Chondrocyte (in vitro differentiated cells): ENCODE results near the gene VWA3A. TPM values are rescaled to one million over a fixed set of nuclear protein-coding genes. Genes with fewer than 3 reads are reported as not detected.
A peak's percentile ranks its signal among the peaks of the same experiment; 100 is the strongest.

ENCODE experiments used
- DNase-seq: peaks from one replicate; pipeline ENCODE4 v3.0.0; 2021; ENCODE audit warnings: mixed read lengths, low spot score
- H3K27ac Mint-ChIP-seq: one replicate; pipeline ENCODE4 v1.8.0; 2021; ENCODE audit warnings: mild to moderate bottlenecking, moderate library complexity, mixed read lengths; ENCODE audit not compliant: unreplicated experiment
- H3K27me3 Mint-ChIP-seq: 2 replicates; pipeline ENCODE4 v1.8.0; 2021; ENCODE audit warnings: low read depth, mixed read lengths
- H3K36me3 Mint-ChIP-seq: 2 replicates; pipeline ENCODE4 v1.8.0; 2021; ENCODE audit warnings: low read depth, mixed read lengths
- H3K4me1 Mint-ChIP-seq: 2 replicates; pipeline ENCODE4 v1.8.0; 2021; ENCODE audit warnings: low read depth, mild to moderate bottlenecking, mixed read lengths
- H3K4me3 Mint-ChIP-seq: one replicate; pipeline ENCODE4 v1.8.0; 2021; ENCODE audit warnings: mild to moderate bottlenecking, moderate library complexity, mixed read lengths; ENCODE audit not compliant: unreplicated experiment
- H3K9me3 Mint-ChIP-seq: 2 replicates; pipeline ENCODE4 v1.8.0; 2021; ENCODE audit warnings: low read depth, mixed read lengths
- total RNA-seq: library from RNA; stranded (reverse); gene quantifications from 3 replicates; pipeline ENCODE4 v1.2.1, GENCODE V29; 2021
- TF ChIP-seq, protein P1 (sequence below): fragments of 200-600 bp; sonication (generic); IDR thresholded peaks from 2 replicates; pipeline ENCODE4 v1.5.0; 2021; ENCODE audit warnings: antibody characterized with exemption, mild to moderate bottlenecking, moderate library complexity

VWA3A gene
- total RNA-seq, 1 donor from 2014 or later = not detected

DNA sequence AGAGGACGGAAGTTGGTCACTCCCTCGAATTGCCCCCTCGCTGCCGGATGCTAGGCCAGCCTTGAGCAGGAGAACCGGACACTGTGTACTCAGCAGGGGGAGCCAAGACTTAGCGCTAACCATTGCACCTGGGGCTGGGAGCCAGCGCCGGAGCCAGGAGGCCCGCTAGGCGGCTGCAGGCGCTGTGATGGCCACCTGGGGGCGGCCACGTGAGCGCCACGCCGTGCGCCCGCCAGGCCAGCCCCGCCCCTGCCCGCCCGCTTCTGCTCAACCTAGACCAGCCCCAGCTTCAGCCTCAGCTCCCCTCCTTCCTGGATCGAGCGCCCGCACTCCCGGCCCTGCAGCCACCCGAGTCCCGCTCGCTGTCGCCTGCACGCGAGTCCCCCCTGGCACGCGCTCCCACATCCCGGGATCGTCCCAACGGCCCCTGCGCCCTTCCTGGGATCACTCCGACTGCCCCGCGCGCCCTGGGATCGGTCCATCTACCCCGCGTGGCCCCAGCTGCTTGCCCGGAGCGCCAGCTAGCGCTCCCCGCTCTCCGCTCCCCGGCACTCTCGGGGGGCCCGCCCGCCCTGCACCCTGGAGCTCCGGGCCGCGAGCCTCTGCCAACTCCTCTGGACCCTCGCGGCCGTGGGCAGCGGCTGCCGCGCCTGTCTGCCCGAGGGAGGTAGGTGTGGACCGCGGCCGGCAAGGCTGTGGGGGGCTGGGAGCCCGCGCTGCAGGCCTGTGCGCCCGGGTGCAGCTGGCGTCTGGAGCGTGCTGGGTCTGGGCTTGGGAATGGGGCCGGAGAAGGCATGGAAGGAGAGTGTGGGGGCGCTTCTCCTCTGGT lies 113.9 kb downstream of the VWA3A start, which contains the start of gene EEF2K:
Gene EEF2K (plus strand): TSS at position 266 of the 829 bp plus-strand sequence. CDS start 19,452 bp downstream, outside the sequence.
- peaks cover 8% of the 10 kb centered on the region for H3K9me3 Mint-ChIP-seq
- DNase-seq = peak; percentile 96
- peaks cover 2% of the 10 kb centered on the region for H3K36me3 Mint-ChIP-seq
- TF ChIP-seq, protein P1, sequence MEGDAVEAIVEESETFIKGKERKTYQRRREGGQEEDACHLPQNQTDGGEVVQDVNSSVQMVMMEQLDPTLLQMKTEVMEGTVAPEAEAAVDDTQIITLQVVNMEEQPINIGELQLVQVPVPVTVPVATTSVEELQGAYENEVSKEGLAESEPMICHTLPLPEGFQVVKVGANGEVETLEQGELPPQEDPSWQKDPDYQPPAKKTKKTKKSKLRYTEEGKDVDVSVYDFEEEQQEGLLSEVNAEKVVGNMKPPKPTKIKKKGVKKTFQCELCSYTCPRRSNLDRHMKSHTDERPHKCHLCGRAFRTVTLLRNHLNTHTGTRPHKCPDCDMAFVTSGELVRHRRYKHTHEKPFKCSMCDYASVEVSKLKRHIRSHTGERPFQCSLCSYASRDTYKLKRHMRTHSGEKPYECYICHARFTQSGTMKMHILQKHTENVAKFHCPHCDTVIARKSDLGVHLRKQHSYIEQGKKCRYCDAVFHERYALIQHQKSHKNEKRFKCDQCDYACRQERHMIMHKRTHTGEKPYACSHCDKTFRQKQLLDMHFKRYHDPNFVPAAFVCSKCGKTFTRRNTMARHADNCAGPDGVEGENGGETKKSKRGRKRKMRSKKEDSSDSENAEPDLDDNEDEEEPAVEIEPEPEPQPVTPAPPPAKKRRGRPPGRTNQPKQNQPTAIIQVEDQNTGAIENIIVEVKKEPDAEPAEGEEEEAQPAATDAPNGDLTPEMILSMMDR = peak; percentile 85
- peak within 1 kb of the TSS; percentile 91 for H3K27ac Mint-ChIP-seq
- H3K27me3 Mint-ChIP-seq = no peaks in the 10 kb centered on the region
- H3K4me1 Mint-ChIP-seq = peaks cover 39% of the 10 kb centered on the region
- H3K4me3 Mint-ChIP-seq = peak within 1 kb of the TSS; percentile 98

Other genes starting within 250 kb of the VWA3A start
- 78.5 to 116 TPM (median 81.4 TPM) in 3 replicates for gene NPIPB4, start 234.8 kb upstream of the VWA3A start, total RNA-seq
- gene UQCRC2, start 139.2 kb upstream of the VWA3A start, total RNA-seq = 144 to 176 TPM (median 154 TPM) in 3 replicates
- not detected in 3 replicates for gene PDZD9, start 91.4 kb upstream of the VWA3A start, total RNA-seq
- gene MOSMO, start 84.4 kb upstream of the VWA3A start, total RNA-seq = 9.7 to 11.3 TPM (median 10.7 TPM) in 3 replicates
- gene SDR42E2, start 70.0 kb downstream of the VWA3A start, total RNA-seq = not detected in 3 replicates
- 32.6 to 37.5 TPM (median 34.3 TPM) in 3 replicates for gene EEF2K, start 113.7 kb downstream of the VWA3A start, total RNA-seq
- 25.2 to 34.8 TPM (median 26.7 TPM) in 3 replicates for gene POLR3E, start 204.9 kb downstream of the VWA3A start, total RNA-seq